Limb (tissue), 2 donors: ENCODE data around the gene CAND2.
A peak's percentile ranks its signal among the peaks of the same experiment; 100 is the strongest.

Source experiments
- DNase-seq, 2 donors: peaks; one replicate each; pipeline ENCODE4 v3.0.0-alpha.2; 2016; ENCODE audit errors: extremely low spot score in 2 of 2

Gene CAND2

GRCh38 chr3:12796171-12797123, at the start of gene CAND2:
Gene CAND2 (plus strand): TSS chr3:12796680. CDS start chr3:12796721, 41 bp downstream.
- DNase-seq, result peak; percentile 81 to 89

- no peak for DNase-seq
Measured at GRCh38 chr3:12748477-12748876, 48.0 kb upstream of the CAND2 start.

- no peak for DNase-seq
Measured at GRCh38 chr3:12750223-12750622, 46.3 kb upstream of the CAND2 start.

GRCh38 chr3:12750658-12751071, 45.8 kb upstream of the CAND2 start:
- no peak for DNase-seq

- no peak for DNase-seq
Measured at GRCh38 chr3:12751571-12751970, 44.9 kb upstream of the CAND2 start.

- no peak for DNase-seq
Measured at GRCh38 chr3:12752102-12752501, 44.4 kb upstream of the CAND2 start.

GRCh38 chr3:12752809-12753208, 43.7 kb upstream of the CAND2 start:
- DNase-seq, result no peak

GRCh38 chr3:12753275-12754028, 43.0 kb upstream of the CAND2 start:
- no peak for DNase-seq

GRCh38 chr3:12754313-12754712, 42.2 kb upstream of the CAND2 start:
- no peak for DNase-seq

GRCh38 chr3:12755754-12756153, 40.7 kb upstream of the CAND2 start:
- DNase-seq, result no peak

GRCh38 chr3:12756175-12756574, 40.3 kb upstream of the CAND2 start:
- DNase-seq, result no peak

- DNase-seq, result no peak
Measured at GRCh38 chr3:12756635-12757034, 39.8 kb upstream of the CAND2 start.

- DNase-seq, result peak in 1 of 2 donors; percentile 50
Measured at GRCh38 chr3:12758025-12758781, 38.3 kb upstream of the CAND2 start.

GRCh38 chr3:12759097-12759679, 37.3 kb upstream of the CAND2 start, which contains the start of gene TMEM40:
Gene TMEM40 (minus strand): TSS chr3:12759259. CDS start chr3:12749832, 9,427 bp downstream.
- peak in 1 of 2 donors; percentile 39 for DNase-seq

GRCh38 chr3:12759693-12760565, 36.6 kb upstream of the CAND2 start:
- DNase-seq, result no peak

- DNase-seq, result no peak
Measured at GRCh38 chr3:12764171-12764776, 32.2 kb upstream of the CAND2 start.

- DNase-seq, result no peak
Measured at GRCh38 chr3:12766541-12766940, 29.9 kb upstream of the CAND2 start.

GRCh38 chr3:12768579-12769527, 27.6 kb upstream of the CAND2 start:
- no peak for DNase-seq

GRCh38 chr3:12769761-12770160, 26.7 kb upstream of the CAND2 start:
- DNase-seq, result no peak
